HepG2 (cell line): Measurements from ENCODE around the gene AKAP14. TPM values are rescaled to one million over a fixed set of nuclear protein-coding genes. Genes with fewer than 3 reads are reported as not detected.

Source experiments
- ATF5 ChIP-seq: sonication (generic); formaldehyde crosslinking; IDR thresholded peaks from 2 replicates; pipeline ENCODE4 v1.4.0; 2020; ENCODE audit warnings: mild to moderate bottlenecking, low read depth, missing genetic modification reagents
- CEBPB ChIP-seq: IDR thresholded peaks from 2 replicates; pipeline ENCODE4 v1.6.1; 2011; ENCODE audit warnings: low read depth, low read length, improper control_type of control experiment, borderline replicate concordance
- CEBPG ChIP-seq: IDR thresholded peaks from 2 replicates; pipeline ENCODE4 v1.6.1; 2016
- CHD4 ChIP-seq: fragments of 200-600 bp; sonication (generic); IDR thresholded peaks from 2 replicates; pipeline ENCODE4 v1.7.0; 2017; ENCODE audit warnings: mild to moderate bottlenecking, low read length, borderline replicate concordance
- DRAP1 ChIP-seq: IDR thresholded peaks from 2 replicates; pipeline ENCODE4 v1.6.1; 2016; ENCODE audit warnings: missing genetic modification reagents, missing compliant biosample characterization
- ESRRA ChIP-seq: sonication (generic); formaldehyde crosslinking; IDR thresholded peaks from 2 replicates; pipeline ENCODE4 v1.5.1; 2020; ENCODE audit warnings: mild to moderate bottlenecking, low read depth, missing genetic modification reagents
- GATAD2A ChIP-seq: IDR thresholded peaks from 2 replicates; pipeline ENCODE4 v1.6.1; 2016
- POLR2A ChIP-seq, 2 experiments: IDR thresholded peaks; 2 replicates each; pipeline ENCODE4 v1.6.1; 2011; ENCODE audit warnings: low read depth in 2 of 2, low read length in 2 of 2, mild to moderate bottlenecking in 1 of 2, moderate library complexity in 1 of 2; ENCODE audit not compliant: insufficient read depth in 1 of 2
- POLR2G ChIP-seq: fragments of 200-400 bp; formaldehyde crosslinking; IDR thresholded peaks from 2 replicates; pipeline ENCODE4 v1.6.1; 2018; ENCODE audit warnings: mild to moderate bottlenecking, low read depth, low read length, moderate library complexity
- RBFOX2 ChIP-seq: fragments of 200-400 bp; formaldehyde crosslinking; IDR thresholded peaks from 2 replicates; pipeline ENCODE4 v1.6.1; 2017; ENCODE audit warnings: low read depth, mild to moderate bottlenecking, low read length
- ZNF576 ChIP-seq: sonication (generic); formaldehyde crosslinking; IDR thresholded peaks from 2 replicates; pipeline ENCODE4 v1.4.0; 2020; ENCODE audit warnings: mild to moderate bottlenecking, missing genetic modification reagents
- ZSCAN30 ChIP-seq: sonication (generic); formaldehyde crosslinking; IDR thresholded peaks from 2 replicates; pipeline ENCODE4 v1.5.0; 2020; ENCODE audit warnings: mild to moderate bottlenecking, missing genetic modification reagents
- polyA plus RNA-seq, 8 experiments: library from polyadenylated mRNA; depleted of rRNA in 3 of 8; stranded (reverse) in 7 of 8; unstranded in 1 of 8; fragments of >200 nt; fragmentation: Illumina TruSeq in 4 of 8; extraction: Trizol in 4 of 8; gene quantifications; 2 replicates each; pipeline versions ENCODE4 v1.2.1 to v1.2.3, GENCODE V29; 2011 to 2016; ENCODE audit warnings: low read depth in 4 of 8, missing spikeins in 1 of 8, mixed read lengths in 1 of 8; ENCODE audit not compliant: insufficient read depth in 1 of 8
- total RNA-seq, 5 experiments: library from RNA; depleted of rRNA; stranded (reverse); fragments of >200 nt; fragmentation: Illumina TruSeq; extraction: Trizol; gene quantifications; 2 replicates each; pipeline ENCODE4 v1.2.3, GENCODE V29; 2016; ENCODE audit warnings: low read depth in 1 of 5
- TF ChIP-seq, protein P1 (sequence below): sonication (generic); formaldehyde crosslinking; conservative IDR thresholded peaks from 2 replicates; pipeline ENCODE4 v1.4.0; 2020; ENCODE audit warnings: mild to moderate bottlenecking, missing genetic modification reagents, moderate library complexity
- TF ChIP-seq, protein P2 (sequence below): sonication (generic); formaldehyde crosslinking; IDR thresholded peaks from 2 replicates; pipeline ENCODE4 v1.4.0; 2020; ENCODE audit warnings: mild to moderate bottlenecking, missing genetic modification reagents
- TF ChIP-seq, protein P3 (sequence below), 2 experiments: fragments of 450-650 bp in 1 of 2; sonication (generic) in 1 of 2; formaldehyde crosslinking; IDR thresholded peaks; 2 replicates each; pipeline versions ENCODE4 v1.5.0 to v1.8.0; 2020 to 2022; ENCODE audit warnings: mild to moderate bottlenecking in 1 of 2, missing genetic modification reagents in 1 of 2

Gene AKAP14
- total and polyA plus RNA-seq, 2 of the 13 experiments (the other 11 are each of a cell fraction or from before 2014, with no cell fraction given): 0.20 to 1.7 TPM

GRCh38 chrX:119935215-119935874 is 39.7 kb downstream of the AKAP14 start (continued):
- TF ChIP-seq, protein P1, sequence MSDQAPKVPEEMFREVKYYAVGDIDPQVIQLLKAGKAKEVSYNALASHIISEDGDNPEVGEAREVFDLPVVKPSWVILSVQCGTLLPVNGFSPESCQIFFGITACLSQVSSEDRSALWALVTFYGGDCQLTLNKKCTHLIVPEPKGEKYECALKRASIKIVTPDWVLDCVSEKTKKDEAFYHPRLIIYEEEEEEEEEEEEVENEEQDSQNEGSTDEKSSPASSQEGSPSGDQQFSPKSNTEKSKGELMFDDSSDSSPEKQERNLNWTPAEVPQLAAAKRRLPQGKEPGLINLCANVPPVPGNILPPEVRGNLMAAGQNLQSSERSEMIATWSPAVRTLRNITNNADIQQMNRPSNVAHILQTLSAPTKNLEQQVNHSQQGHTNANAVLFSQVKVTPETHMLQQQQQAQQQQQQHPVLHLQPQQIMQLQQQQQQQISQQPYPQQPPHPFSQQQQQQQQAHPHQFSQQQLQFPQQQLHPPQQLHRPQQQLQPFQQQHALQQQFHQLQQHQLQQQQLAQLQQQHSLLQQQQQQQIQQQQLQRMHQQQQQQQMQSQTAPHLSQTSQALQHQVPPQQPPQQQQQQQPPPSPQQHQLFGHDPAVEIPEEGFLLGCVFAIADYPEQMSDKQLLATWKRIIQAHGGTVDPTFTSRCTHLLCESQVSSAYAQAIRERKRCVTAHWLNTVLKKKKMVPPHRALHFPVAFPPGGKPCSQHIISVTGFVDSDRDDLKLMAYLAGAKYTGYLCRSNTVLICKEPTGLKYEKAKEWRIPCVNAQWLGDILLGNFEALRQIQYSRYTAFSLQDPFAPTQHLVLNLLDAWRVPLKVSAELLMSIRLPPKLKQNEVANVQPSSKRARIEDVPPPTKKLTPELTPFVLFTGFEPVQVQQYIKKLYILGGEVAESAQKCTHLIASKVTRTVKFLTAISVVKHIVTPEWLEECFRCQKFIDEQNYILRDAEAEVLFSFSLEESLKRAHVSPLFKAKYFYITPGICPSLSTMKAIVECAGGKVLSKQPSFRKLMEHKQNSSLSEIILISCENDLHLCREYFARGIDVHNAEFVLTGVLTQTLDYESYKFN (CRISPR knock-in tag): peak; percentile 32; the same call in 1 of the 2 replicates
- TF ChIP-seq GATAD2A (CRISPR knock-in tag): peak; percentile 56; the same call in 1 of the 2 replicates
- TF ChIP-seq ESRRA (CRISPR knock-in tag): no peak
- no peak for TF ChIP-seq ATF5 (CRISPR knock-in tag)
- TF ChIP-seq, protein P2, sequence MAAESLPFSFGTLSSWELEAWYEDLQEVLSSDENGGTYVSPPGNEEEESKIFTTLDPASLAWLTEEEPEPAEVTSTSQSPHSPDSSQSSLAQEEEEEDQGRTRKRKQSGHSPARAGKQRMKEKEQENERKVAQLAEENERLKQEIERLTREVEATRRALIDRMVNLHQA: peak; percentile 59; the same call in 1 of the 2 replicates
- no peak for TF ChIP-seq CHD4
- TF ChIP-seq POLR2A (IDR thresholded peaks at IDR 0.05; ENCODE audit: insufficient read depth in 1 of 2, low read depth in 2 of 2, low read length in 2 of 2): peak; percentile 41 to 64; a peak in 3 of 4 replicates
- 0 out of 2 replicates have a peak, but pooled peaks have one; percentile 19 for TF ChIP-seq DRAP1
- TF ChIP-seq ZSCAN30: no peak
- TF ChIP-seq CEBPB: peak; percentile 82
- TF ChIP-seq, protein P3, sequence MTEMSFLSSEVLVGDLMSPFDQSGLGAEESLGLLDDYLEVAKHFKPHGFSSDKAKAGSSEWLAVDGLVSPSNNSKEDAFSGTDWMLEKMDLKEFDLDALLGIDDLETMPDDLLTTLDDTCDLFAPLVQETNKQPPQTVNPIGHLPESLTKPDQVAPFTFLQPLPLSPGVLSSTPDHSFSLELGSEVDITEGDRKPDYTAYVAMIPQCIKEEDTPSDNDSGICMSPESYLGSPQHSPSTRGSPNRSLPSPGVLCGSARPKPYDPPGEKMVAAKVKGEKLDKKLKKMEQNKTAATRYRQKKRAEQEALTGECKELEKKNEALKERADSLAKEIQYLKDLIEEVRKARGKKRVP (CRISPR knock-in tag; IDR thresholded peaks at IDR 0.05): peak in 1 of 2 experiments; percentile 86; a peak in 2 of 4 replicates
- TF ChIP-seq CEBPG (CRISPR knock-in tag): peak; percentile 67
- TF ChIP-seq POLR2G: peak; percentile 67
- TF ChIP-seq RBFOX2: peak; percentile 46
- no peak for TF ChIP-seq ZNF576
